Measurements from ENCODE around the gene TSTD1. TPM values are rescaled to one million over a fixed set of nuclear protein-coding genes. Genes with fewer than 3 reads are reported as not detected.
"Not testable (repeated sequence)": the region's sequence is repeated elsewhere in the genome, so short reads cannot be mapped to it uniquely, and the experiment has no call there.

The TSTD1 gene
- total and polyA plus RNA-seq, 10 of the 15 experiments (the other 5 are each of a cell fraction or from before 2014, with no cell fraction given): 33.3 to 145 (median 89.4) TPM

DNA sequence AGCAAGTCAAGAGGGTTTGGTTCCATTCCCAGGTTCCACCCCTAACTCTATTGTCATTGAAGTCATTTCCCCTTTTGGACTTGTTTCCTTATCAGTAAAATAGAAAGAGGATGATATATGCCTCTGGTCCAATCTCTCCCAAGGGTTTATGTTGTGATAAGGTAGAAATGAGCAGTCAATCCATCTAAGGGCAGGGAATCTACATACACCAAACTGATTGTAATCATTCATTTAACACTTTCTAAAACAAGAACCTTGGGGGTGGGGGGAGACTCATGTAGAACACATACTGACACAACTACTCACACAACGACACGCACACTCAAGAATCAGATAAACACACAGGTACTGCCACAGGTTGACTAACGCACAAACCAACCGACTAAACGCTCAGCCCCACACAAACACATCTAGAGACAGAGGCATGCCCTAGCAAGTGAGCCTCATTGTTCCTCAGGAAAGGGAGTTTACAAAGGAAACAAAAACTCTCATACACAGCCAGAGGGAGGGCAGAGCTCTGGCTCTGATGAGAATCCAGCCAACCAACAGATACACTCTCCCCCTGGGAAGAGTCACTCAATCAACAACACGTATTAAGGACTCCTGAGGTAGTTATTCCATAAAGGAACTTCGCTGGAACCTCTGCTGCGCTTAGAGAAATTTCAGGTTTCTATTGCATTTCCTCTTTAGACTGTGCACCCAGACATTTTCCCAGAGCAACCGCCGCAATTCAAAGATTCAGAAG lies 18.8 kb downstream of the TSTD1 start (continued):
- TF ChIP-seq, protein P1, sequence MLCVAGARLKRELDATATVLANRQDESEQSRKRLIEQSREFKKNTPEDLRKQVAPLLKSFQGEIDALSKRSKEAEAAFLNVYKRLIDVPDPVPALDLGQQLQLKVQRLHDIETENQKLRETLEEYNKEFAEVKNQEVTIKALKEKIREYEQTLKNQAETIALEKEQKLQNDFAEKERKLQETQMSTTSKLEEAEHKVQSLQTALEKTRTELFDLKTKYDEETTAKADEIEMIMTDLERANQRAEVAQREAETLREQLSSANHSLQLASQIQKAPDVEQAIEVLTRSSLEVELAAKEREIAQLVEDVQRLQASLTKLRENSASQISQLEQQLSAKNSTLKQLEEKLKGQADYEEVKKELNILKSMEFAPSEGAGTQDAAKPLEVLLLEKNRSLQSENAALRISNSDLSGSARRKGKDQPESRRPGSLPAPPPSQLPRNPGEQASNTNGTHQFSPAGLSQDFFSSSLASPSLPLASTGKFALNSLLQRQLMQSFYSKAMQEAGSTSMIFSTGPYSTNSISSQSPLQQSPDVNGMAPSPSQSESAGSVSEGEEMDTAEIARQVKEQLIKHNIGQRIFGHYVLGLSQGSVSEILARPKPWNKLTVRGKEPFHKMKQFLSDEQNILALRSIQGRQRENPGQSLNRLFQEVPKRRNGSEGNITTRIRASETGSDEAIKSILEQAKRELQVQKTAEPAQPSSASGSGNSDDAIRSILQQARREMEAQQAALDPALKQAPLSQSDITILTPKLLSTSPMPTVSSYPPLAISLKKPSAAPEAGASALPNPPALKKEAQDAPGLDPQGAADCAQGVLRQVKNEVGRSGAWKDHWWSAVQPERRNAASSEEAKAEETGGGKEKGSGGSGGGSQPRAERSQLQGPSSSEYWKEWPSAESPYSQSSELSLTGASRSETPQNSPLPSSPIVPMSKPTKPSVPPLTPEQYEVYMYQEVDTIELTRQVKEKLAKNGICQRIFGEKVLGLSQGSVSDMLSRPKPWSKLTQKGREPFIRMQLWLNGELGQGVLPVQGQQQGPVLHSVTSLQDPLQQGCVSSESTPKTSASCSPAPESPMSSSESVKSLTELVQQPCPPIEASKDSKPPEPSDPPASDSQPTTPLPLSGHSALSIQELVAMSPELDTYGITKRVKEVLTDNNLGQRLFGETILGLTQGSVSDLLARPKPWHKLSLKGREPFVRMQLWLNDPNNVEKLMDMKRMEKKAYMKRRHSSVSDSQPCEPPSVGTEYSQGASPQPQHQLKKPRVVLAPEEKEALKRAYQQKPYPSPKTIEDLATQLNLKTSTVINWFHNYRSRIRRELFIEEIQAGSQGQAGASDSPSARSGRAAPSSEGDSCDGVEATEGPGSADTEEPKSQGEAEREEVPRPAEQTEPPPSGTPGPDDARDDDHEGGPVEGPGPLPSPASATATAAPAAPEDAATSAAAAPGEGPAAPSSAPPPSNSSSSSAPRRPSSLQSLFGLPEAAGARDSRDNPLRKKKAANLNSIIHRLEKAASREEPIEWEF (IDR thresholded peaks at IDR 0.05; ENCODE audit: insufficient replicate concordance, low read depth, low read length): no peak
- TF ChIP-seq IRF4 (IDR thresholded peaks at IDR 0.05; ENCODE audit: low read depth, low read length): no peak
- no peak for TF ChIP-seq ZNF24 (IDR thresholded peaks at IDR 0.05)
- TF ChIP-seq SPI1 (IDR thresholded peaks at IDR 0.05; ENCODE audit: borderline replicate concordance, insufficient read depth, low read depth, low read length): peak; percentile 21; the same call in 1 of the 2 replicates

GRCh38 chr1:161019111-161019660 lies 19.6 kb downstream of the TSTD1 start:
- DNase-seq (ENCODE audit: low read depth, low spot score); H3K36me3 ChIP-seq (ENCODE audit: control insufficient read depth in 2 of 2, insufficient read depth in 2 of 2, low read length in 1 of 2); H3K9me3 ChIP-seq (replicated peaks; ENCODE audit: control insufficient read depth, insufficient read depth, low read length); in situ Hi-C loops (cut with MboI); ATAC-seq; H4K20me1 ChIP-seq (ENCODE audit: control insufficient read depth, insufficient read depth); H3K27me3 ChIP-seq (replicated peaks in 1 of 2; ENCODE audit: control insufficient read depth in 2 of 2, insufficient read depth in 2 of 2, low read length in 1 of 2); intact Hi-C loops (cut with micrococcal nuclease; ENCODE audit: unreplicated experiment); BruUV-seq (replicated peaks); FAIRE-seq; H3K27ac ChIP-seq (ENCODE audit: control insufficient read depth, insufficient read depth); H3K9ac ChIP-seq (ENCODE audit: control insufficient read depth, insufficient read depth, low read length); H2AFZ ChIP-seq (ENCODE audit: control insufficient read depth, low read depth, low read length): not testable (repeated sequence)
- POLR2A ChIA-PET: interaction anchor here (0.5 to 2.8 kb wide), 12 partner anchors 12 to 265 kb away, joined by 3 to 36 read pairs (median 3); partner anchors contain the start of genes ARHGAP30, TSTD1 and USF1
- Histone ChIP-seq H3K4me3 (peak overlapping the region; percentile 75), H3K4me2 (ENCODE audit: control insufficient read depth, insufficient read depth) (peak overlapping the region; percentile 88), H3K4me1 (ENCODE audit: control insufficient read depth, insufficient read depth, low read length) (peaks cover 23% of the 10 kb centered on the region), H3K79me2 (ENCODE audit: control insufficient read depth, insufficient read depth, low read length) (peaks cover 37% of the 10 kb centered on the region)
- RAD21 ChIA-PET (ENCODE audit: unreplicated experiment): interaction anchor here (0.9 to 4.4 kb wide), 9 partner anchors 11 to 78 kb away, joined by 3 to 40 read pairs (median 4); partner anchors contain the start of genes ARHGAP30, KLHDC9, TSTD1 and USF1
- CTCF ChIA-PET: interaction anchor here (0.9 to 2.6 kb wide), 11 partner anchors 14 to 78 kb away, joined by 3 to 13 read pairs (median 4); partner anchors contain the start of genes ARHGAP30 and USF1
- SMC1A ChIA-PET (ENCODE audit: uncharacterized antibody, unreplicated experiment): interaction anchor here (0.6 to 4.2 kb wide), 10 partner anchors 19 to 183 kb away, joined by 3 to 23 read pairs (median 3); partner anchors contain the start of genes ARHGAP30 and KLHDC9
- TF ChIP-seq SPI1 (IDR thresholded peaks at IDR 0.05; ENCODE audit: borderline replicate concordance, insufficient read depth, low read depth, low read length): peak; percentile 7; the same call in 1 of the 2 replicates
- WGBS (ENCODE audit: insufficient coverage, insufficient replicate concordance, low lambda C conversion rate, missing lambda C conversion rate): 94% methylated on average over 15 of the region's 15 CpGs
